Endothelial cell (in vitro differentiated cells): ENCODE measurements around the gene RNF121. TPM values are rescaled to one million over a fixed set of nuclear protein-coding genes. Genes with fewer than 3 reads are reported as not detected.

Experiments used
- DNase-seq: peaks from one replicate; pipeline ENCODE4 v3.0.0; 2021; ENCODE audit warnings: low spot score
- H3K27ac Mint-ChIP-seq: one replicate; pipeline ENCODE4 v1.8.0; 2021; ENCODE audit warnings: mixed read lengths, inconsistent platforms; ENCODE audit not compliant: unreplicated experiment
- H3K27me3 Mint-ChIP-seq: one replicate; pipeline ENCODE4 v1.8.0; 2021; ENCODE audit warnings: mild to moderate bottlenecking, moderate library complexity, mixed read lengths, inconsistent platforms; ENCODE audit not compliant: unreplicated experiment
- H3K36me3 Mint-ChIP-seq: one replicate; pipeline ENCODE4 v1.8.0; 2021; ENCODE audit warnings: mild to moderate bottlenecking, low read depth, mixed read lengths, inconsistent platforms; ENCODE audit not compliant: unreplicated experiment
- H3K4me1 Mint-ChIP-seq: one replicate; pipeline ENCODE4 v1.8.0; 2021; ENCODE audit warnings: mild to moderate bottlenecking, mixed read lengths, inconsistent platforms; ENCODE audit not compliant: unreplicated experiment
- H3K4me3 Mint-ChIP-seq: one replicate; pipeline ENCODE4 v1.8.0; 2021; ENCODE audit warnings: mild to moderate bottlenecking, mixed read lengths, inconsistent platforms; ENCODE audit not compliant: unreplicated experiment
- H3K9me3 Mint-ChIP-seq: one replicate; pipeline ENCODE4 v1.8.0; 2021; ENCODE audit warnings: mixed read lengths, inconsistent platforms; ENCODE audit not compliant: unreplicated experiment
- total RNA-seq: library from RNA; stranded (reverse); fragmentation: NEBNext Ultra II Directional; extraction: Animal tissue kit (Norgen Biotek cat#: 25700); gene quantifications from one replicate; pipeline ENCODE4 v1.2.1, GENCODE V29; 2021; ENCODE audit not compliant: unreplicated experiment
- TF ChIP-seq, protein P1 (sequence below): fragments of 200-600 bp; sonication (generic); IDR thresholded peaks from one replicate; pipeline ENCODE4 v1.5.0; 2021; ENCODE audit warnings: antibody characterized with exemption; ENCODE audit not compliant: unreplicated experiment

Gene RNF121
- total RNA-seq, 1 donor from 2014 or later = 37.3 TPM

DNA sequence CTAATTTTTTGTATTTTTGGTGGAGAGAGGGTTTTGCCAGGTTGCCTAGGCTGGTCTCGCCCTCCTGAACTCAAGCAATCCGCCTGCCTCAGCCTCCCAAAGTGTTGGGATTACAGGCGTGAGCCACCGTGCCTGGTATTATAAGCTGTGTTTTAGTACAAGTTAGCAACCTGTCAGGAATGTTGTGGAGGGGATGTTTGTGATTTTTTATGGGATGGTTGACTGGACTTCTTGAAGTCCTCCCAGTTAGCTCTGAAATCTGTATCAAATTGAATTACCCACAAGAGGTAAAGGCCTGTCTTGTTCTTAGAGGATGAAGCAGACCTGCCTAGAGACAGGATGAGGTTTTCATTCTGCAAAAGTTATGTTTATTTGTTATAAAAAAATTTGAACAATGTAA lies 35.8 kb downstream of the RNF121 start:
- H3K4me3 Mint-ChIP-seq = no peak overlapping the region
- H3K4me1 Mint-ChIP-seq = no peaks in the 10 kb centered on the region
- no peaks in the 10 kb centered on the region for H3K9me3 Mint-ChIP-seq
- H3K27me3 Mint-ChIP-seq = no peaks in the 10 kb centered on the region
- no peak for DNase-seq
- peaks cover 8% of the 10 kb centered on the region for H3K36me3 Mint-ChIP-seq
- no peak overlapping the region for H3K27ac Mint-ChIP-seq
- TF ChIP-seq, protein P1, sequence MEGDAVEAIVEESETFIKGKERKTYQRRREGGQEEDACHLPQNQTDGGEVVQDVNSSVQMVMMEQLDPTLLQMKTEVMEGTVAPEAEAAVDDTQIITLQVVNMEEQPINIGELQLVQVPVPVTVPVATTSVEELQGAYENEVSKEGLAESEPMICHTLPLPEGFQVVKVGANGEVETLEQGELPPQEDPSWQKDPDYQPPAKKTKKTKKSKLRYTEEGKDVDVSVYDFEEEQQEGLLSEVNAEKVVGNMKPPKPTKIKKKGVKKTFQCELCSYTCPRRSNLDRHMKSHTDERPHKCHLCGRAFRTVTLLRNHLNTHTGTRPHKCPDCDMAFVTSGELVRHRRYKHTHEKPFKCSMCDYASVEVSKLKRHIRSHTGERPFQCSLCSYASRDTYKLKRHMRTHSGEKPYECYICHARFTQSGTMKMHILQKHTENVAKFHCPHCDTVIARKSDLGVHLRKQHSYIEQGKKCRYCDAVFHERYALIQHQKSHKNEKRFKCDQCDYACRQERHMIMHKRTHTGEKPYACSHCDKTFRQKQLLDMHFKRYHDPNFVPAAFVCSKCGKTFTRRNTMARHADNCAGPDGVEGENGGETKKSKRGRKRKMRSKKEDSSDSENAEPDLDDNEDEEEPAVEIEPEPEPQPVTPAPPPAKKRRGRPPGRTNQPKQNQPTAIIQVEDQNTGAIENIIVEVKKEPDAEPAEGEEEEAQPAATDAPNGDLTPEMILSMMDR = no peak

DNA sequence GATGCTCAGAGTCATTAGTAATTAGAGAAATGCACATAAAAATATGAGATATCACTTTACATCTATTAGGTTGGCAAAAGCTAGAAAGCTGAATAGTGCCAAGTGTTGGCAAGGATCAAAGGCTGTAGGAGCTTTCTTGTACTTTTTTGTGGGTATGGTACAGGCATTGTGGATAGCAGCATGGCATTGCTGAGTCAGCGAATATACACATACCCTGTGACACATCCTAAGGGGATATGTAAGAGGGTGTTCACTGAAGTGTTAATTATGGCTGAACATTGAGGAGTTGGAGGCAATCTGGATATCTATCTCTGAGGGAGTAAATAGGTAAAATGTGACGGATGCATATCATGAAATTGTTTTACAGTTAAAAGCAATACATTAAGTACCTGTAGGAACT lies 42.8 kb downstream of the RNF121 start:
- Mint-ChIP-seq H3K4me1 (no peaks in the 10 kb centered on the region), H3K27ac (no peak overlapping the region), H3K4me3 (no peak overlapping the region), H3K9me3 (no peaks in the 10 kb centered on the region), H3K36me3 (peaks cover 3% of the 10 kb centered on the region), H3K27me3 (no peaks in the 10 kb centered on the region)
- DNase-seq = no peak
- TF ChIP-seq, protein P1 = no peak

DNA sequence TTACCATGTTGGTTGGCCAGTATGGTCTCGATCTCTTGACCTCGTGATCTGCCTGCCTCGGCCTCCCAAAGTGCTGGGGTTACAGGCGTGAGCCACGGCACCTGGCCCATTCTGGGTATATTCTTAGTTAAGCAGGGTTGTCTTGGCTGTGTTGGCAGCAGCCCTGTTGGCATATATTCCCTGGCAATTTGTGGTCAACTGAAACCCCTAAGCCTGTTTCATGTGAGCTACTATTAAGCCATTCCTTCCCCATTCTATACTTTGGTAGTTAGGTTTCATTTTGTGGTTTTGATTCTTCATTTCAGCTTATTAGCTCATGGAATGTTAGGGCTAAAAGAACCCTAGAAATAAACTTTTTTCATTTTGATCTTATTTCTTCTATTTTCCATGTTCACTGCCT lies 47.7 kb downstream of the RNF121 start:
- Mint-ChIP-seq H3K27me3 (no peaks in the 10 kb centered on the region), H3K36me3 (no peaks in the 10 kb centered on the region), H3K4me1 (no peaks in the 10 kb centered on the region), H3K9me3 (no peaks in the 10 kb centered on the region), H3K27ac (no peak overlapping the region), H3K4me3 (no peak overlapping the region)
- DNase-seq = no peak
- TF ChIP-seq, protein P1 = no peak

DNA sequence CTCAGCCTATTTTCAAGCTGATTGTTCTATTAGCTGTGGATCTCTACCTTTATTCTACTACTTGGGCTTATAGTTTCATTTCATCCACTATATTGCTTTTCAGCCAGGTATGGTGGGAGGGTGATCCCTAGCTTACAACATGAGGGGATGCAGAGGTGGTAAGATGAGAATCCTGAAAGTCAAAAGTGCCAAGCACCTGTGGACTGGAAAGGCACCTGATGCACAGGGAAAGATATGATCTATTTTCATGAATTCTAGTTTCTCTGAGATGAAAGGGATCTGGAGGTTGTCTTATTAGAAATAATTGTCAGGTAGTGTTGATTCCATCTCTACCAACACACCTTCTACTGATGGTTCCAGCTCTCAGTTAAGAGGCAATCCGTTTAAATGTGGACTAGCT lies 48.2 kb downstream of the RNF121 start:
- H3K9me3 Mint-ChIP-seq = no peaks in the 10 kb centered on the region
- no peaks in the 10 kb centered on the region for H3K4me1 Mint-ChIP-seq
- H3K4me3 Mint-ChIP-seq = no peak overlapping the region
- H3K27me3 Mint-ChIP-seq = no peaks in the 10 kb centered on the region
- H3K36me3 Mint-ChIP-seq = no peaks in the 10 kb centered on the region
- H3K27ac Mint-ChIP-seq = no peak overlapping the region
- no peak for DNase-seq
- TF ChIP-seq, protein P1 = no peak

DNA sequence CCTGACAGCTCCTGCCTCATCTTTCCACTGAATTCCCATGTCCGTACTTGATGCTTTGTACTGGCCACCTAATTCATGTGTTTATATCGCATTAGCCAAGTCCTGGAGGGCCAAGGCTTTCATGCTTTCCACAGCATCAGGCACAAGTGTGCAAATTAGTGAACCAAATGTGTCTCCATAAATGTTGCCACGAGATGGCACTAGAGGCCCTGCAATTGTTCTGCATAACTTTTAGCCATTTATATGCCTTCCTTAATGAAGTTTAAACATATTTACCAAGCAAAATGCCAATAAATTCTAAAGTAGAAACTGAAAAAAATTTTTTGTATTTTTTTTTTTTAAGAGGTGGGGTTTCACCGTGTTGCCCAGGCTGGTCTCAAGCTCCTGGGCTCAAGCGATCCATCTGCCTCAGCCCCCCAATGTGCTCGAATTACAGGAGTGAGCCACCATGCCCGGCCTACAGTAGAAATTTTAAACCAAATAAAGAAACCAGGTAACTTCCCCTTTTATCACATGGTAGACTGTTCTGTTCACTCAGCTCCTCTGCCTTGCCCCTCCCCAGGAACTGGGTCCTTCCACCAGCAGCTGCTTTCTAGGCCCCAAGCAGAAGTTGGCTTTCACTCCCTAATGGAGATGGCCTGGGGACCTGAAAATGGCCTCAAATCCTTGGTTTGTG lies 49.0 kb downstream of the RNF121 start:
- H3K27ac Mint-ChIP-seq = no peak overlapping the region
- no peak overlapping the region for H3K4me3 Mint-ChIP-seq
- no peaks in the 10 kb centered on the region for H3K4me1 Mint-ChIP-seq
- no peaks in the 10 kb centered on the region for H3K36me3 Mint-ChIP-seq
- DNase-seq = peak; percentile 53
- no peaks in the 10 kb centered on the region for H3K9me3 Mint-ChIP-seq
- H3K27me3 Mint-ChIP-seq = no peaks in the 10 kb centered on the region
- TF ChIP-seq, protein P1 = peak; percentile 65
